Kidney (tissue), 14 donors: Measurements from ENCODE around the gene ZNF562. TPM values are rescaled to one million over a fixed set of nuclear protein-coding genes. Genes with fewer than 3 reads are reported as not detected.
"Not testable (repeated sequence)": the region's sequence is repeated elsewhere in the genome, so short reads cannot be mapped to it uniquely, and the experiment has no call there.

Experiments used
- DNase-seq, 5 donors: peaks; one replicate each; pipeline ENCODE4 v3.0.0-alpha.2; 2013 to 2020
- FAIRE-seq: peaks from 2 replicates; lab custom pipeline; 2012; peaks lifted over from hg19 to GRCh38; lab: Jason Lieb, UNC
- H3K27ac ChIP-seq, 2 donors: one replicate each; pipeline ENCODE4 v1.7.0; 2013; ENCODE audit warnings: low read depth in 2 of 2, low read length in 2 of 2, inconsistent platforms in 1 of 2
- H3K27me3 ChIP-seq: one replicate; pipeline ENCODE4 v1.7.1; 2013; ENCODE audit warnings: low read length, inconsistent platforms; ENCODE audit not compliant: control insufficient read depth, insufficient read depth
- H3K36me3 ChIP-seq, 3 donors: one replicate each; pipeline versions ENCODE4 v1.7.0 to v1.7.1; 2013; ENCODE audit warnings: low read length in 3 of 3, control low read depth in 1 of 3, inconsistent platforms in 1 of 3; ENCODE audit not compliant: insufficient read depth in 3 of 3, control insufficient read depth in 2 of 3
- H3K4me1 ChIP-seq, 3 donors: one replicate each; pipeline versions ENCODE4 v1.7.0 to v1.7.1; 2013; ENCODE audit warnings: low read length in 3 of 3, inconsistent platforms in 1 of 3, low read depth in 1 of 3; ENCODE audit not compliant: control insufficient read depth in 2 of 3, insufficient read depth in 2 of 3
- H3K4me3 ChIP-seq, 3 donors: one replicate each; pipeline versions ENCODE4 v1.7.0 to v1.8.1; 2013; ENCODE audit warnings: low read length in 3 of 3, control low read depth in 1 of 3, inconsistent platforms in 1 of 3
- H3K9ac ChIP-seq, 3 donors: one replicate each; pipeline versions ENCODE4 v1.7.0 to v1.7.1; 2013; ENCODE audit warnings: low read length in 3 of 3, control low read depth in 1 of 3, inconsistent platforms in 1 of 3
- H3K9me3 ChIP-seq, 3 donors: one replicate each; pipeline versions ENCODE4 v1.7.0 to v1.7.1; 2013; ENCODE audit warnings: low read length in 3 of 3, control low read depth in 1 of 3, inconsistent platforms in 1 of 3; ENCODE audit not compliant: control insufficient read depth in 2 of 3, insufficient read depth in 1 of 3
- CTCF ChIP-seq: IDR thresholded peaks from 3 replicates; pipeline ENCODE4 v1.5.1; 2012; ENCODE audit warnings: mild to moderate bottlenecking, moderate library complexity, borderline replicate concordance; ENCODE audit not compliant: insufficient read depth; ENCODE audit errors: extremely low read depth
- intact Hi-C: fragments of 100-400 bp; cut with DNase I; formaldehyde crosslinking; loops from one replicate; pipeline ENCODE4 v1.11.1; 2022
- polyA plus RNA-seq: library from polyadenylated mRNA; stranded (reverse); fragments of 350-450 nt; fragmentation: Illumina TruSeq; extraction: RNeasy Lipid Tissue Mini Kit (QIAGEN cat#74804); gene quantifications from one replicate; pipeline ENCODE4 v1.2.3, GENCODE V29; 2014; ENCODE audit warnings: low read depth, low replicate concordance; ENCODE audit not compliant: insufficient read depth
- total RNA-seq: library from RNA; stranded (reverse); fragmentation: NEBNext Ultra II Directional; extraction: Animal tissue kit (Norgen Biotek cat#: 25700); gene quantifications from one replicate; pipeline ENCODE4 v1.2.1, GENCODE V29; 2021
- donor health status: control.
- donor health status: control.
- donor health status: control.
- donor health status: control.
- donor health status: control.
- donor health status: DM: yes; HTN: yes; CAD: no.
- donor health status: Normal renal cell carcinoma (clear cell type).

ZNF562 gene
- total and polyA plus RNA-seq, 2 donors from 2014 or later, result 4.9 to 37.6 TPM

- no peaks in the 10 kb centered on the region for H3K36me3 ChIP-seq
- no peaks in the 10 kb centered on the region for H3K27me3 ChIP-seq
- no peak overlapping the region for H3K27ac ChIP-seq
- no peaks in the 10 kb centered on the region for H3K4me1 ChIP-seq
- no peak overlapping the region for H3K9ac ChIP-seq
- H3K4me3 ChIP-seq, result no peak overlapping the region
- no peak for TF ChIP-seq CTCF
- intact Hi-C loops, result no loop called here
- no peaks in the 10 kb centered on the region for H3K9me3 ChIP-seq
- no peak for DNase-seq
- no peak for FAIRE-seq
Observed at GRCh38 chr19:9702186-9702585, 27.3 kb upstream of the ZNF562 start.

GRCh38 chr19:9700229-9700981 is 25.5 kb upstream of the ZNF562 start:
- no peak overlapping the region for H3K4me3 ChIP-seq
- intact Hi-C loops, result no loop called here
- H3K9ac ChIP-seq, result no peak overlapping the region
- peak in 1 of 5 donors; percentile 62 for DNase-seq
- no peak overlapping the region for H3K27ac ChIP-seq
- H3K27me3 ChIP-seq, result no peaks in the 10 kb centered on the region
- TF ChIP-seq CTCF, result no peak
- H3K9me3 ChIP-seq, result no peaks in the 10 kb centered on the region
- FAIRE-seq, result no peak
- H3K4me1 ChIP-seq, result no peaks in the 10 kb centered on the region
- H3K36me3 ChIP-seq, result no peaks in the 10 kb centered on the region

- DNase-seq, H3K9ac ChIP-seq, H3K4me1 ChIP-seq, H3K27me3 ChIP-seq, H3K36me3 ChIP-seq, FAIRE-seq, H3K4me3 ChIP-seq, H3K27ac ChIP-seq, H3K9me3 ChIP-seq, intact Hi-C loops: not testable (repeated sequence)
Observed at GRCh38 chr19:9690301-9690700, 15.4 kb upstream of the ZNF562 start.

- not testable (repeated sequence) for DNase-seq, FAIRE-seq
Observed at GRCh38 chr19:9679996-9680395, 5.1 kb upstream of the ZNF562 start.

GRCh38 chr19:9675358-9675901 is 530 bp upstream of the ZNF562 start:
- Histone ChIP-seq H3K27ac (peak overlapping the region; percentile 95 to 98), H3K9ac (peak overlapping the region; percentile 57 to 94 (median 80)), H3K4me3 (peak overlapping the region; percentile 76 to 99 (median 90))
- not testable (repeated sequence) for FAIRE-seq, H3K9me3 ChIP-seq, H3K27me3 ChIP-seq, H3K4me1 ChIP-seq, H3K36me3 ChIP-seq, DNase-seq
- intact Hi-C loops, result loop anchor here (10.0 kb wide), 1 partner anchor 89 kb away; the partner anchor contains the start of gene ZNF846

More at GRCh38 chr19:9679996-9680395, 5.1 kb upstream of the ZNF562 start:
- intact Hi-C loops, result loop anchor here (10.0 kb wide), 1 partner anchor 85 kb away; the partner anchor contains the start of gene ZNF846
- not testable (repeated sequence) for H3K4me1 ChIP-seq, H3K9me3 ChIP-seq, H3K36me3 ChIP-seq, H3K9ac ChIP-seq, H3K4me3 ChIP-seq, H3K27me3 ChIP-seq, H3K27ac ChIP-seq
